Activated CD8-positive, alpha-beta memory T cell treated with anti-CD3 and anti-CD28 coated beads, Interleukin-2, amount 50 U/mL, for 24 hours (primary cell): ENCODE data around the gene WNT10A.
"Not testable (repeated sequence)": the region's sequence is repeated elsewhere in the genome, so short reads cannot be mapped to it uniquely, and the experiment has no call there.

ENCODE experiments used
- DNase-seq: peaks from one replicate; pipeline ENCODE4 v3.0.0-alpha.2; 2020; ENCODE audit errors: extremely low read depth

Gene WNT10A

GRCh38 chr2:218931751-218932150 lies 51.1 kb downstream of the WNT10A start:
- DNase-seq = not testable (repeated sequence)
